GM12891 (cell line): ENCODE data around the gene RNLS.
"Not testable (repeated sequence)": the region's sequence is repeated elsewhere in the genome, so short reads cannot be mapped to it uniquely, and the experiment has no call there.

Experiments
- POLR2A ChIP-seq: IDR thresholded peaks from 2 replicates; pipeline ENCODE4 v1.6.1; 2011; ENCODE audit warnings: low read depth, low read length, control low read depth
- POLR2AphosphoS5 ChIP-seq: IDR thresholded peaks from 2 replicates; pipeline ENCODE4 v1.6.1; 2011; ENCODE audit warnings: low read depth, low read length, control low read depth
- POU2F2 ChIP-seq: IDR thresholded peaks from 2 replicates; pipeline ENCODE4 v1.6.1; 2011; ENCODE audit warnings: low read depth, mild to moderate bottlenecking, control low read depth, low read length, moderate library complexity
- TAF1 ChIP-seq: IDR thresholded peaks from 2 replicates; pipeline ENCODE4 v1.6.1; 2011; ENCODE audit warnings: low read depth, low read length, control low read depth

GRCh38 chr10:88486816-88487215 is 96.3 kb downstream of the RNLS start:
- not testable (repeated sequence) for TF ChIP-seq TAF1, POLR2A, POLR2AphosphoS5, POU2F2
